Kidney (tissue), 14 donors: ENCODE data around the gene DENND4C. TPM values are rescaled to one million over a fixed set of nuclear protein-coding genes. Genes with fewer than 3 reads are reported as not detected.

Experiments used
- DNase-seq, 5 donors: peaks; one replicate each; pipeline ENCODE4 v3.0.0-alpha.2; 2013 to 2020
- FAIRE-seq: peaks from 2 replicates; lab custom pipeline; 2012; peaks lifted over from hg19 to GRCh38; lab: Jason Lieb, UNC
- H3K27ac ChIP-seq, 2 donors: one replicate each; pipeline ENCODE4 v1.7.0; 2013; ENCODE audit warnings: low read depth in 2 of 2, low read length in 2 of 2, inconsistent platforms in 1 of 2
- H3K27me3 ChIP-seq: one replicate; pipeline ENCODE4 v1.7.1; 2013; ENCODE audit warnings: low read length, inconsistent platforms; ENCODE audit not compliant: control insufficient read depth, insufficient read depth
- H3K36me3 ChIP-seq, 3 donors: one replicate each; pipeline versions ENCODE4 v1.7.0 to v1.7.1; 2013; ENCODE audit warnings: low read length in 3 of 3, control low read depth in 1 of 3, inconsistent platforms in 1 of 3; ENCODE audit not compliant: insufficient read depth in 3 of 3, control insufficient read depth in 2 of 3
- H3K4me1 ChIP-seq, 3 donors: one replicate each; pipeline versions ENCODE4 v1.7.0 to v1.7.1; 2013; ENCODE audit warnings: low read length in 3 of 3, inconsistent platforms in 1 of 3, low read depth in 1 of 3; ENCODE audit not compliant: control insufficient read depth in 2 of 3, insufficient read depth in 2 of 3
- H3K4me3 ChIP-seq, 3 donors: one replicate each; pipeline versions ENCODE4 v1.7.0 to v1.8.1; 2013; ENCODE audit warnings: low read length in 3 of 3, control low read depth in 1 of 3, inconsistent platforms in 1 of 3
- H3K9ac ChIP-seq, 3 donors: one replicate each; pipeline versions ENCODE4 v1.7.0 to v1.7.1; 2013; ENCODE audit warnings: low read length in 3 of 3, control low read depth in 1 of 3, inconsistent platforms in 1 of 3
- H3K9me3 ChIP-seq, 3 donors: one replicate each; pipeline versions ENCODE4 v1.7.0 to v1.7.1; 2013; ENCODE audit warnings: low read length in 3 of 3, control low read depth in 1 of 3, inconsistent platforms in 1 of 3; ENCODE audit not compliant: control insufficient read depth in 2 of 3, insufficient read depth in 1 of 3
- intact Hi-C: fragments of 100-400 bp; cut with DNase I; formaldehyde crosslinking; loops from one replicate; pipeline ENCODE4 v1.11.1; 2022
- polyA plus RNA-seq: library from polyadenylated mRNA; stranded (reverse); fragments of 350-450 nt; fragmentation: Illumina TruSeq; extraction: RNeasy Lipid Tissue Mini Kit (QIAGEN cat#74804); gene quantifications from one replicate; pipeline ENCODE4 v1.2.3, GENCODE V29; 2014; ENCODE audit warnings: low read depth, low replicate concordance; ENCODE audit not compliant: insufficient read depth
- total RNA-seq: library from RNA; stranded (reverse); fragmentation: NEBNext Ultra II Directional; extraction: Animal tissue kit (Norgen Biotek cat#: 25700); gene quantifications from one replicate; pipeline ENCODE4 v1.2.1, GENCODE V29; 2021
- TF ChIP-seq, protein P1 (sequence below): IDR thresholded peaks from 3 replicates; pipeline ENCODE4 v1.5.1; 2012; ENCODE audit warnings: mild to moderate bottlenecking, moderate library complexity, borderline replicate concordance; ENCODE audit not compliant: insufficient read depth; ENCODE audit errors: extremely low read depth
- donor health status: control.
- donor health status: control.
- donor health status: control.
- donor health status: control.
- donor health status: control.
- donor health status: DM: yes; HTN: yes; CAD: no.
- donor health status: Normal renal cell carcinoma (clear cell type).

DENND4C gene
- total and polyA plus RNA-seq, 2 donors from 2014 or later = 6.2 to 59.5 TPM

DNA sequence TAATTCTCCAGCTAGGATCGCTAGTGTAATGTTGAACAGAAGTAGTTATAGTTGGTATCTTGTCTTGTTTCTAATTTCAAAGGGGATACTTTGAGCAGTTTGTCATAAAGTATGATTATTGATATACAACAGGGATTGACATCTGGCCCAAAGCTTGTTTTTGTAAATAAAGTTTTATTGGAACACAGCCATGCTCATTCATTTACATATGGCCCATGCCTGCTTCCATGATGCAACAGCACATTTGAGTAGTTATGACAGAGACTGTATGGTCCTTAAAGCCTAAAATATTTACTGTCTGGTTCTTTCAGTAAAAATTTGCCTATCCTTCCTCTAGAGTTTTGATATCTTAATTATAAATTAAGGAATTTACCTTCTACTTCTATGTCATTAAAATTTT, 79.8 kb downstream of the DENND4C start:
- intact Hi-C loops = no loop called here
- TF ChIP-seq, protein P1, sequence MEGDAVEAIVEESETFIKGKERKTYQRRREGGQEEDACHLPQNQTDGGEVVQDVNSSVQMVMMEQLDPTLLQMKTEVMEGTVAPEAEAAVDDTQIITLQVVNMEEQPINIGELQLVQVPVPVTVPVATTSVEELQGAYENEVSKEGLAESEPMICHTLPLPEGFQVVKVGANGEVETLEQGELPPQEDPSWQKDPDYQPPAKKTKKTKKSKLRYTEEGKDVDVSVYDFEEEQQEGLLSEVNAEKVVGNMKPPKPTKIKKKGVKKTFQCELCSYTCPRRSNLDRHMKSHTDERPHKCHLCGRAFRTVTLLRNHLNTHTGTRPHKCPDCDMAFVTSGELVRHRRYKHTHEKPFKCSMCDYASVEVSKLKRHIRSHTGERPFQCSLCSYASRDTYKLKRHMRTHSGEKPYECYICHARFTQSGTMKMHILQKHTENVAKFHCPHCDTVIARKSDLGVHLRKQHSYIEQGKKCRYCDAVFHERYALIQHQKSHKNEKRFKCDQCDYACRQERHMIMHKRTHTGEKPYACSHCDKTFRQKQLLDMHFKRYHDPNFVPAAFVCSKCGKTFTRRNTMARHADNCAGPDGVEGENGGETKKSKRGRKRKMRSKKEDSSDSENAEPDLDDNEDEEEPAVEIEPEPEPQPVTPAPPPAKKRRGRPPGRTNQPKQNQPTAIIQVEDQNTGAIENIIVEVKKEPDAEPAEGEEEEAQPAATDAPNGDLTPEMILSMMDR = no peak
- H3K4me1 ChIP-seq = no peaks in the 10 kb centered on the region
- H3K27me3 ChIP-seq = no peaks in the 10 kb centered on the region
- DNase-seq (no peak), FAIRE-seq (no peak)
- peaks cover 0 to 5% (median 0%) of the 10 kb centered on the region in 3 donors for H3K36me3 ChIP-seq
- H3K4me3 ChIP-seq = no peak overlapping the region
- no peaks in the 10 kb centered on the region for H3K9me3 ChIP-seq
- H3K9ac ChIP-seq = no peak overlapping the region
- H3K27ac ChIP-seq = no peak overlapping the region

DNA sequence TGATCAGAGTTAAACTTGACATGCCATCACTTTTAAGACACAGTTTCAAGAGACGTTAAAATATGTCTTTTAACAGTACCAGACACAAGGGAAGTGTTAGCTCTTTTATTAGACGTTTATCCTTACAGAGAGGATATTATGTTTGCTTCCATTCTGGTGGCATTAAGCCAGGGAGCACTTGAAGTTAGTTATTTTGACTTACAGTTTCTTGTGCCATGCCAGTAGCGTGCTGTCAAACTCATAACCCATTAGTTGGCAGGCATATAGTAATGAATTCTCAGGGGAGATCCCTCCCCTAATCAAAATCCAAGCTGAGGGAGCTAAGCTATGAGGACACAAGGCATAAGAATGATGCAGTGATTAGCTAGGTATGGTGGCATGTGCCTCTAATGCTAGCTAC, 83.1 kb downstream of the DENND4C start:
- FAIRE-seq (no peak), DNase-seq (no peak)
- peaks cover 0 to 3% (median 0%) of the 10 kb centered on the region in 3 donors for H3K36me3 ChIP-seq
- H3K9ac ChIP-seq = no peak overlapping the region
- H3K9me3 ChIP-seq = no peaks in the 10 kb centered on the region
- no peak overlapping the region for H3K4me3 ChIP-seq
- intact Hi-C loops = no loop called here
- H3K27ac ChIP-seq = no peak overlapping the region
- no peaks in the 10 kb centered on the region for H3K4me1 ChIP-seq
- no peaks in the 10 kb centered on the region for H3K27me3 ChIP-seq
- TF ChIP-seq, protein P1 = no peak

DNA sequence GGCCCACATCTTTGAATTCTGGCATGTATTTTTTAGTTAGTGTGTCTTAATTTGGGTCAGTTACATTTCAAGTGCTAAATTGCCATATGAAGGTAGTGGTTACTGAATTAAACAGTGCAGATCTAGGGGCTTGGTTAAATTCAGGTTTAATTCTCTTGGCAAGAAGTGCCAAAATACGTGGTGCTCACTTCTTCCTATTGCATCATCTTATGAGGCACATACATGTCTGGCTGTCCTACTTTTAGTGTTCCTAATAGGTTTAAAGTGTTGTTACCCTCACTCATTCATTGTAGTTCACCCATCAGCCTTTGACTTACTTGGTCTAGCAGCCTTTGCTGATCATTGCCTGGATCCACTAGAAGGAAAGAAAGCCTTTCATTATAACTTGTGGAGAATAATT, 90.0 kb downstream of the DENND4C start:
- Histone ChIP-seq H3K27ac (no peak overlapping the region), H3K27me3 (no peaks in the 10 kb centered on the region), H3K4me3 (no peak overlapping the region), H3K9ac (no peak overlapping the region), H3K4me1 (no peaks in the 10 kb centered on the region), H3K36me3 (peaks cover 0 to 12% (median 3%) of the 10 kb centered on the region in 3 donors), H3K9me3 (no peaks in the 10 kb centered on the region)
- TF ChIP-seq, protein P1 = no peak
- intact Hi-C loops = no loop called here
- no peak for FAIRE-seq
- DNase-seq = no peak

DNA sequence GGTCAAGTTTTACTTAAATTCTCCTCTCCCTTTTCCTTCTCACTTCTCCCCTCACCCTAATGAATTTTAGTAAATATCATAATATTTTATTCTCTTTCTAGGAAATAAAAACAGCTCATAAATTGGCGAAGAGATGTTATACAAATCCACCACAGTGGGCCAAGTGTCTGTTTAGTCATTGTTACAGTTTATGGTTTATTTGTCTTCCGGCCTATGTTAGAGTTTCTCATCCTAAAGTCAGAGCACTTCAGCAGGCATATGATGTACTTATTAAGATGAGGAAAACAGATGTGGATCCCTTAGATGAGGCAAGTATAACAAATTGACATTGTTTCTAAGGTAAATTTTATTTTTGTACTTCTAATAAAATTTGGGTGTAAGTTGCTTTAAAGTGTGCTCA, 101.4 kb downstream of the DENND4C start:
- no peaks in the 10 kb centered on the region for H3K9me3 ChIP-seq
- H3K27me3 ChIP-seq = no peaks in the 10 kb centered on the region
- intact Hi-C loops = no loop called here
- H3K4me1 ChIP-seq = no peaks in the 10 kb centered on the region
- TF ChIP-seq, protein P1 = no peak
- no peak overlapping the region for H3K27ac ChIP-seq
- FAIRE-seq (no peak), DNase-seq (no peak)
- no peak overlapping the region for H3K4me3 ChIP-seq
- H3K36me3 ChIP-seq = peaks cover 0 to 17% (median 8%) of the 10 kb centered on the region in 3 donors
- H3K9ac ChIP-seq = no peak overlapping the region
